DND-41 (cell line): ENCODE measurements around the gene KIRREL3.

Source experiments
- CTCF ChIP-seq: IDR thresholded peaks from 2 replicates; pipeline ENCODE4 v1.5.1; 2012; ENCODE audit warnings: borderline replicate concordance, low read length, moderate library complexity, mild to moderate bottlenecking; ENCODE audit not compliant: poor library complexity, severe bottlenecking; ENCODE audit errors: extremely low read depth
- EZH2 ChIP-seq: IDR thresholded peaks from 3 replicates; pipeline ENCODE4 v1.6.1; 2012; ENCODE audit warnings: borderline replicate concordance, low read depth, mild to moderate bottlenecking, moderate library complexity, low read length, inconsistent platforms; ENCODE audit not compliant: severe bottlenecking

GRCh38 chr11:127023991-127024390, 23.4 kb upstream of the KIRREL3 start:
- TF ChIP-seq CTCF (no peak), EZH2 (no peak)
